Mucosa of stomach (tissue), 1 donor: ENCODE measurements around the gene PCSK6.
"Not testable (repeated sequence)": the region's sequence is repeated elsewhere in the genome, so short reads cannot be mapped to it uniquely, and the experiment has no call there.

Experiments
- H3K27me3 ChIP-seq: one replicate; pipeline ENCODE4 v1.7.0; 2013; ENCODE audit warnings: mild to moderate bottlenecking, low read length; ENCODE audit not compliant: control insufficient read depth, insufficient read depth
- H3K36me3 ChIP-seq: one replicate; pipeline ENCODE4 v1.7.0; 2013; ENCODE audit warnings: low read length; ENCODE audit not compliant: control insufficient read depth, insufficient read depth
- H3K4me1 ChIP-seq: one replicate; pipeline ENCODE4 v1.7.0; 2013; ENCODE audit warnings: mild to moderate bottlenecking, low read length; ENCODE audit not compliant: control insufficient read depth, insufficient read depth
- H3K4me3 ChIP-seq: one replicate; pipeline ENCODE4 v1.7.0; 2013; ENCODE audit warnings: low read length
- H3K9ac ChIP-seq: one replicate; pipeline ENCODE4 v1.7.0; 2013; ENCODE audit warnings: mild to moderate bottlenecking, low read length, moderate library complexity
- H3K9me3 ChIP-seq: one replicate; pipeline ENCODE4 v1.7.0; 2013; ENCODE audit warnings: mild to moderate bottlenecking, low read length, moderate library complexity; ENCODE audit not compliant: control insufficient read depth
- donor health status: Pancreatic carcinoma.

PCSK6 gene

GRCh38 chr15:101413239-101413638 is 76.3 kb downstream of the PCSK6 start:
- Histone ChIP-seq H3K4me3 (no peak overlapping the region), H3K4me1 (no peaks in the 10 kb centered on the region), H3K27me3 (no peaks in the 10 kb centered on the region), H3K9ac (no peak overlapping the region), H3K36me3 (no peaks in the 10 kb centered on the region), H3K9me3 (no peaks in the 10 kb centered on the region)

- no peaks in the 10 kb centered on the region for H3K4me1 ChIP-seq
- no peaks in the 10 kb centered on the region for H3K36me3 ChIP-seq
- H3K4me3 ChIP-seq: no peak overlapping the region
- H3K9me3 ChIP-seq: no peaks in the 10 kb centered on the region
- no peaks in the 10 kb centered on the region for H3K27me3 ChIP-seq
- no peak overlapping the region for H3K9ac ChIP-seq
Observed at GRCh38 chr15:101411581-101411980, 77.9 kb downstream of the PCSK6 start.

- Histone ChIP-seq H3K4me3 (no peak overlapping the region), H3K9me3 (no peaks in the 10 kb centered on the region), H3K9ac (no peak overlapping the region), H3K27me3 (no peaks in the 10 kb centered on the region), H3K36me3 (no peaks in the 10 kb centered on the region), H3K4me1 (no peaks in the 10 kb centered on the region)
Observed at GRCh38 chr15:101411085-101411484, 78.4 kb downstream of the PCSK6 start.

GRCh38 chr15:101410612-101411011 is 78.9 kb downstream of the PCSK6 start:
- no peaks in the 10 kb centered on the region for H3K4me1 ChIP-seq
- H3K27me3 ChIP-seq: no peaks in the 10 kb centered on the region
- no peak overlapping the region for H3K9ac ChIP-seq
- H3K4me3 ChIP-seq: no peak overlapping the region
- no peaks in the 10 kb centered on the region for H3K36me3 ChIP-seq
- H3K9me3 ChIP-seq: no peaks in the 10 kb centered on the region

- H3K4me3 ChIP-seq: no peak overlapping the region
- no peaks in the 10 kb centered on the region for H3K9me3 ChIP-seq
- no peaks in the 10 kb centered on the region for H3K4me1 ChIP-seq
- no peaks in the 10 kb centered on the region for H3K36me3 ChIP-seq
- H3K27me3 ChIP-seq: no peaks in the 10 kb centered on the region
- no peak overlapping the region for H3K9ac ChIP-seq
Observed at GRCh38 chr15:101409621-101410020, 79.9 kb downstream of the PCSK6 start.

- Histone ChIP-seq H3K9ac (no peak overlapping the region), H3K27me3 (no peaks in the 10 kb centered on the region), H3K4me3 (no peak overlapping the region), H3K4me1 (no peaks in the 10 kb centered on the region), H3K9me3 (no peaks in the 10 kb centered on the region), H3K36me3 (no peaks in the 10 kb centered on the region)
Observed at GRCh38 chr15:101407966-101408775, 81.3 kb downstream of the PCSK6 start.

GRCh38 chr15:101407439-101407838 is 82.1 kb downstream of the PCSK6 start:
- Histone ChIP-seq H3K4me1 (no peaks in the 10 kb centered on the region), H3K4me3 (no peak overlapping the region), H3K27me3 (no peaks in the 10 kb centered on the region), H3K36me3 (no peaks in the 10 kb centered on the region), H3K9me3 (no peaks in the 10 kb centered on the region), H3K9ac (no peak overlapping the region)

GRCh38 chr15:101406526-101407195 is 82.8 kb downstream of the PCSK6 start:
- no peaks in the 10 kb centered on the region for H3K36me3 ChIP-seq
- no peak overlapping the region for H3K9ac ChIP-seq
- no peaks in the 10 kb centered on the region for H3K4me1 ChIP-seq
- no peaks in the 10 kb centered on the region for H3K9me3 ChIP-seq
- H3K27me3 ChIP-seq: no peaks in the 10 kb centered on the region
- no peak overlapping the region for H3K4me3 ChIP-seq

GRCh38 chr15:101406036-101406435 is 83.5 kb downstream of the PCSK6 start:
- H3K9ac ChIP-seq: no peak overlapping the region
- H3K9me3 ChIP-seq: no peaks in the 10 kb centered on the region
- H3K4me1 ChIP-seq: no peaks in the 10 kb centered on the region
- no peaks in the 10 kb centered on the region for H3K36me3 ChIP-seq
- no peak overlapping the region for H3K4me3 ChIP-seq
- H3K27me3 ChIP-seq: no peaks in the 10 kb centered on the region

GRCh38 chr15:101404245-101404644 is 85.3 kb downstream of the PCSK6 start:
- H3K9me3 ChIP-seq: no peaks in the 10 kb centered on the region
- H3K27me3 ChIP-seq: no peaks in the 10 kb centered on the region
- no peak overlapping the region for H3K9ac ChIP-seq
- no peaks in the 10 kb centered on the region for H3K36me3 ChIP-seq
- H3K4me1 ChIP-seq: no peaks in the 10 kb centered on the region
- H3K4me3 ChIP-seq: no peak overlapping the region

GRCh38 chr15:101402883-101403282 is 86.6 kb downstream of the PCSK6 start:
- not testable (repeated sequence) for H3K4me3 ChIP-seq, H3K9ac ChIP-seq, H3K36me3 ChIP-seq

GRCh38 chr15:101401286-101401685 is 88.2 kb downstream of the PCSK6 start:
- H3K9me3 ChIP-seq: no peaks in the 10 kb centered on the region
- no peaks in the 10 kb centered on the region for H3K4me1 ChIP-seq
- H3K9ac ChIP-seq: no peak overlapping the region
- H3K4me3 ChIP-seq: no peak overlapping the region
- no peaks in the 10 kb centered on the region for H3K27me3 ChIP-seq
- H3K36me3 ChIP-seq: no peaks in the 10 kb centered on the region

More at GRCh38 chr15:101402883-101403282, 86.6 kb downstream of the PCSK6 start:
- H3K9me3 ChIP-seq, H3K27me3 ChIP-seq, H3K4me1 ChIP-seq: not testable (repeated sequence)
